ENCODE data around the gene LRRC4. TPM values are rescaled to one million over a fixed set of nuclear protein-coding genes. Genes with fewer than 3 reads are reported as not detected.
A peak's percentile ranks its signal among the peaks of the same experiment; 100 is the strongest.

Gene LRRC4
- polyA plus RNA-seq, 1 experiment: 0.12 TPM

GRCh38 chr7:128066858-128067257 lies 35.6 kb upstream of the LRRC4 start:
- Histone ChIP-seq H3K36me3 (ENCODE audit: control insufficient read depth, insufficient read depth, low read length) (no peaks in the 10 kb centered on the region), H3K4me3 (ENCODE audit: low read depth, low read length) (no peak overlapping the region), H3K27me3 (ENCODE audit: control insufficient read depth, insufficient read depth, low read length) (no peaks in the 10 kb centered on the region)
- ChIA-PET POLR2A (no interaction called here), CTCF (no interaction called here)
- TF ChIP-seq, protein P1, sequence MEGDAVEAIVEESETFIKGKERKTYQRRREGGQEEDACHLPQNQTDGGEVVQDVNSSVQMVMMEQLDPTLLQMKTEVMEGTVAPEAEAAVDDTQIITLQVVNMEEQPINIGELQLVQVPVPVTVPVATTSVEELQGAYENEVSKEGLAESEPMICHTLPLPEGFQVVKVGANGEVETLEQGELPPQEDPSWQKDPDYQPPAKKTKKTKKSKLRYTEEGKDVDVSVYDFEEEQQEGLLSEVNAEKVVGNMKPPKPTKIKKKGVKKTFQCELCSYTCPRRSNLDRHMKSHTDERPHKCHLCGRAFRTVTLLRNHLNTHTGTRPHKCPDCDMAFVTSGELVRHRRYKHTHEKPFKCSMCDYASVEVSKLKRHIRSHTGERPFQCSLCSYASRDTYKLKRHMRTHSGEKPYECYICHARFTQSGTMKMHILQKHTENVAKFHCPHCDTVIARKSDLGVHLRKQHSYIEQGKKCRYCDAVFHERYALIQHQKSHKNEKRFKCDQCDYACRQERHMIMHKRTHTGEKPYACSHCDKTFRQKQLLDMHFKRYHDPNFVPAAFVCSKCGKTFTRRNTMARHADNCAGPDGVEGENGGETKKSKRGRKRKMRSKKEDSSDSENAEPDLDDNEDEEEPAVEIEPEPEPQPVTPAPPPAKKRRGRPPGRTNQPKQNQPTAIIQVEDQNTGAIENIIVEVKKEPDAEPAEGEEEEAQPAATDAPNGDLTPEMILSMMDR (IDR thresholded peaks at IDR 0.05; ENCODE audit: insufficient read depth, low read depth, low read length): 0 out of 2 replicates have a peak, but pooled peaks have one; percentile 6
- no peak for DNase-seq (ENCODE audit: low read depth)

DNA sequence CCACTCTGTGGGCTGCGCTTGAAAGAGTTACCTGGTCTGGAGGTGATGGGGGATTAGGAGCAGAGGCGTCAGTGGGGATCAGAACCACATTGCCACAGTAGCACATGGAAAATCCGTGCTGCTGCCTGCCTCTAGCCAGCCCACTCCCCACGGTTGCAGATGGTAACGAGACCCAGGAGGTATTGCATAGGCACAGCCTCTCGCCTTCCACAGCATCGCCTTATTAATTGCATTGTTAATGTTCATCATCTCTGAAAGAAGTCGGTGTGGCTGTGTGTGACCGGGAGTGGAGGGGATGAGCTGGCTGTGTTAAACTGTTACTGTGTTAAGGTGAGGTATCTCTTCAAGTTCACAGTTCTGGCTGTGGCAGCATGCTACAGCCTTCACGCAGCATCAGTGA lies 35.2 kb upstream of the LRRC4 start:
- ChIA-PET CTCF (no interaction called here), POLR2A (no interaction called here)
- Histone ChIP-seq H3K4me3 (ENCODE audit: low read depth, low read length) (no peak overlapping the region), H3K36me3 (ENCODE audit: control insufficient read depth, insufficient read depth, low read length) (no peaks in the 10 kb centered on the region), H3K27me3 (ENCODE audit: control insufficient read depth, insufficient read depth, low read length) (no peaks in the 10 kb centered on the region)
- TF ChIP-seq, protein P1 (IDR thresholded peaks at IDR 0.05; ENCODE audit: insufficient read depth, low read depth, low read length): no peak
- no peak for DNase-seq (ENCODE audit: low read depth)

DNA sequence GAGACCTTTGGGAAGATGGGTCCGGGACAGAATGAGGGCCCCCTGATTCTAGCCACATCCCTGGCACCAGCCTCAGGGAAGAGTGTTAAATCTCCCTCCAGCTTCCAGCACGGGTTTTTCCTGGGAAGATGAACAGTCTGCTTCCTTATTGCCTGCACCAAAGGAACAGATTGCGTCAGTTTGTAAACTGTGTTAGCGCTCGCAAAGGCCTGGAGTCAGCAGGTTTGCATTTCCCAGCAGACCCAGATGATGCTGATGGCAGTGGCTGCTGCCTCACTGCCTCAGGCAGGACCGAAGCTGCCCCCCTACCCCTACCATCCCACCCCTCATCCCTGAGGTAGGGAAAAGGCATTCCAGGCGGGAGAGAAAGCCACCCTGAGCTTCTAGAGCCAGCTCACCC lies 34.6 kb upstream of the LRRC4 start:
- ChIA-PET POLR2A (no interaction called here), CTCF (no interaction called here)
- no peak overlapping the region for H3K4me3 ChIP-seq (ENCODE audit: low read depth, low read length)
- H3K36me3 ChIP-seq (ENCODE audit: control insufficient read depth, insufficient read depth, low read length): no peaks in the 10 kb centered on the region
- TF ChIP-seq, protein P1 (IDR thresholded peaks at IDR 0.05; ENCODE audit: insufficient read depth, low read depth, low read length): no peak
- H3K27me3 ChIP-seq (ENCODE audit: control insufficient read depth, insufficient read depth, low read length): no peaks in the 10 kb centered on the region
- DNase-seq (ENCODE audit: low read depth): no peak

- no peaks in the 10 kb centered on the region for H3K27me3 ChIP-seq (ENCODE audit: control insufficient read depth, insufficient read depth, low read length)
- DNase-seq (ENCODE audit: low read depth): no peak
- no peaks in the 10 kb centered on the region for H3K36me3 ChIP-seq (ENCODE audit: control insufficient read depth, insufficient read depth, low read length)
- H3K4me3 ChIP-seq (ENCODE audit: low read depth, low read length): no peak overlapping the region
- ChIA-PET CTCF (interaction anchor here (0.6 to 1.3 kb wide), 2 partner anchors 24 to 771 kb away, joined by 3 read pairs; no protein-coding TSS in a partner anchor), POLR2A (no interaction called here)
- TF ChIP-seq, protein P1 (IDR thresholded peaks at IDR 0.05; ENCODE audit: insufficient read depth, low read depth, low read length): no peak
Observed at GRCh38 chr7:128063088-128063487, 31.9 kb upstream of the LRRC4 start.

GRCh38 chr7:128060018-128060417 lies 28.8 kb upstream of the LRRC4 start:
- ChIA-PET CTCF (no interaction called here), POLR2A (no interaction called here)
- H3K36me3 ChIP-seq (ENCODE audit: control insufficient read depth, insufficient read depth, low read length): no peaks in the 10 kb centered on the region
- TF ChIP-seq, protein P1 (IDR thresholded peaks at IDR 0.05; ENCODE audit: insufficient read depth, low read depth, low read length): no peak
- DNase-seq (ENCODE audit: low read depth): no peak
- H3K4me3 ChIP-seq (ENCODE audit: low read depth, low read length): no peak overlapping the region
- H3K27me3 ChIP-seq (ENCODE audit: control insufficient read depth, insufficient read depth, low read length): no peaks in the 10 kb centered on the region

Data from BJ (cell line).